GM19193 (cell line): ENCODE measurements around the gene SNCAIP.

Source experiments
- POLR2A ChIP-seq: IDR thresholded peaks from 4 replicates; pipeline ENCODE4 v1.6.1; 2011; ENCODE audit not compliant: insufficient read depth, insufficient read length; ENCODE audit errors: extremely low read depth

SNCAIP gene

GRCh38 chr5:122400341-122400740 is 88.3 kb downstream of the SNCAIP start:
- no peak for TF ChIP-seq POLR2A

- no peak for TF ChIP-seq POLR2A
These were observed 88.9 kb downstream of the SNCAIP start for GRCh38 chr5:122400938-122401337.

GRCh38 chr5:122401976-122402725 is 90.1 kb downstream of the SNCAIP start:
- no peak for TF ChIP-seq POLR2A

- TF ChIP-seq POLR2A: no peak
These were observed 91.1 kb downstream of the SNCAIP start for GRCh38 chr5:122402955-122403685.

- TF ChIP-seq POLR2A: no peak
These were observed 92.0 kb downstream of the SNCAIP start for GRCh38 chr5:122404018-122404417.

- no peak for TF ChIP-seq POLR2A
These were observed 92.8 kb downstream of the SNCAIP start for GRCh38 chr5:122404653-122405362.

- no peak for TF ChIP-seq POLR2A
These were observed 93.7 kb downstream of the SNCAIP start for GRCh38 chr5:122405751-122406150.

- no peak for TF ChIP-seq POLR2A
These were observed 94.1 kb downstream of the SNCAIP start for GRCh38 chr5:122406181-122406580.

GRCh38 chr5:122408592-122409224 is 96.7 kb downstream of the SNCAIP start:
- no peak for TF ChIP-seq POLR2A

GRCh38 chr5:122412966-122413365 is 100.9 kb downstream of the SNCAIP start:
- no peak for TF ChIP-seq POLR2A

GRCh38 chr5:122413722-122414121 is 101.7 kb downstream of the SNCAIP start:
- no peak for TF ChIP-seq POLR2A

- TF ChIP-seq POLR2A: no peak
These were observed 103.2 kb downstream of the SNCAIP start for GRCh38 chr5:122415030-122415800.

- no peak for TF ChIP-seq POLR2A
These were observed 103.7 kb downstream of the SNCAIP start for GRCh38 chr5:122415801-122416120.

- no peak for TF ChIP-seq POLR2A
These were observed 107.3 kb downstream of the SNCAIP start for GRCh38 chr5:122419142-122419894.
